GM23338 (cell line): ENCODE results near the gene WBP2. TPM values are rescaled to one million over a fixed set of nuclear protein-coding genes. Genes with fewer than 3 reads are reported as not detected.

Experiments used
- ATAC-seq: fragments of 200-7000 bp; cut with Tn5 transposase; 3 replicates; pipeline ENCODE4 v1.9.1; 2020
- DNase-seq: peaks from one replicate; pipeline ENCODE4 v3.0.0-alpha.2; 2015; ENCODE audit warnings: low spot score
- H2AFZ ChIP-seq: fragments of 200-600 bp; sonication (generic); 2 replicates; pipeline ENCODE4 v1.8.0; 2016; ENCODE audit warnings: antibody characterized with exemption, mild to moderate bottlenecking, moderate library complexity
- H3F3A ChIP-seq: fragments of 200-600 bp; sonication (generic); replicated peaks from 2 replicates; pipeline ENCODE4 v1.8.0; 2017; ENCODE audit warnings: antibody characterized with exemption, mixed run types, low read depth
- H3K27ac ChIP-seq: fragments of 200-600 bp; sonication (generic); 2 replicates; pipeline ENCODE4 v1.6.1; 2016; ENCODE audit warnings: low read depth
- H3K27me3 ChIP-seq: fragments of 200-600 bp; sonication (generic); 2 replicates; pipeline ENCODE4 v1.8.0; 2016; ENCODE audit warnings: mild to moderate bottlenecking, mixed run types, moderate library complexity; ENCODE audit not compliant: insufficient read depth
- H3K36me3 ChIP-seq: fragments of 200-600 bp; sonication (generic); 2 replicates; pipeline ENCODE4 v1.8.0; 2016; ENCODE audit warnings: mild to moderate bottlenecking; ENCODE audit not compliant: insufficient read depth
- H3K4me1 ChIP-seq: fragments of 200-600 bp; sonication (generic); 2 replicates; pipeline ENCODE4 v1.8.0; 2016; ENCODE audit warnings: mild to moderate bottlenecking, moderate library complexity; ENCODE audit not compliant: insufficient read depth
- H3K4me2 ChIP-seq: fragments of 200-600 bp; sonication (generic); 2 replicates; pipeline ENCODE4 v1.7.1; 2017; ENCODE audit warnings: mixed run types
- H3K4me3 ChIP-seq: fragments of 200-600 bp; sonication (generic); 2 replicates; pipeline ENCODE4 v1.6.1; 2016; ENCODE audit warnings: mixed run types
- H3K79me2 ChIP-seq: fragments of 200-600 bp; sonication (generic); replicated peaks from 2 replicates; pipeline ENCODE4 v1.8.0; 2017; ENCODE audit warnings: mild to moderate bottlenecking; ENCODE audit not compliant: insufficient read depth
- H3K9me2 ChIP-seq: fragments of 200-600 bp; sonication (generic); 2 replicates; pipeline ENCODE4 v1.8.0; 2017; ENCODE audit not compliant: insufficient read depth
- H4K20me1 ChIP-seq: fragments of 200-600 bp; sonication (generic); replicated peaks from 2 replicates; pipeline ENCODE4 v1.8.0; 2017; ENCODE audit warnings: mild to moderate bottlenecking; ENCODE audit not compliant: insufficient read depth
- H3K27ac Mint-ChIP-seq: 2 replicates; pipeline ENCODE4 v1.8.0; 2020; ENCODE audit warnings: inconsistent platforms, mild to moderate bottlenecking, moderate library complexity, mixed read lengths
- H3K27me3 Mint-ChIP-seq: 3 replicates; pipeline ENCODE4 v1.8.0; 2022; ENCODE audit warnings: low read depth, mild to moderate bottlenecking, moderate library complexity, mixed read lengths, inconsistent platforms; ENCODE audit not compliant: insufficient read depth, poor library complexity
- H3K36me3 Mint-ChIP-seq: 3 replicates; pipeline ENCODE4 v1.8.0; 2021; ENCODE audit warnings: low read depth, mild to moderate bottlenecking, inconsistent platforms, moderate library complexity, mixed read lengths
- H3K4me1 Mint-ChIP-seq: 3 replicates; pipeline ENCODE4 v1.8.0; 2020; ENCODE audit warnings: mild to moderate bottlenecking, inconsistent platforms, mixed read lengths
- H3K4me3 Mint-ChIP-seq: 3 replicates; pipeline ENCODE4 v1.8.0; 2021; ENCODE audit warnings: moderate library complexity, mild to moderate bottlenecking, inconsistent platforms, mixed read lengths
- H3K9me3 Mint-ChIP-seq: 3 replicates; pipeline ENCODE4 v1.8.0; 2020; ENCODE audit warnings: moderate library complexity, mild to moderate bottlenecking, inconsistent platforms, mixed read lengths
- CREB1 ChIP-seq: fragments of 250-450 bp; sonication (Bioruptor Pico); IDR thresholded peaks from 2 replicates; pipeline ENCODE4 v1.5.0; 2020; ENCODE audit warnings: low read depth, mild to moderate bottlenecking, moderate library complexity
- EZH2 ChIP-seq: fragments of 200-600 bp; sonication (generic); IDR thresholded peaks from one replicate; pipeline ENCODE4 v1.8.0; 2017; ENCODE audit warnings: antibody characterized with exemption, mild to moderate bottlenecking, low read depth; ENCODE audit not compliant: unreplicated experiment
- EZH2phosphoT487 ChIP-seq: fragments of 200-600 bp; sonication (generic); IDR thresholded peaks from one replicate; pipeline ENCODE4 v1.8.1; 2018; ENCODE audit warnings: antibody characterized with exemption; ENCODE audit not compliant: unreplicated experiment
- JUNB ChIP-seq: IDR thresholded peaks from one replicate; pipeline ENCODE4 v1.6.1; 2016; ENCODE audit warnings: antibody characterized with exemption; ENCODE audit not compliant: unreplicated experiment
- NANOG ChIP-seq: IDR thresholded peaks from 2 replicates; pipeline ENCODE4 v1.6.1; 2016; ENCODE audit warnings: antibody characterized with exemption, borderline replicate concordance
- POLR2AphosphoS5 ChIP-seq: IDR thresholded peaks from 2 replicates; pipeline ENCODE4 v1.6.1; 2016; ENCODE audit warnings: antibody characterized with exemption, low read depth
- STAT1 ChIP-seq: IDR thresholded peaks from one replicate; pipeline ENCODE4 v1.6.1; 2016; ENCODE audit warnings: antibody characterized with exemption; ENCODE audit not compliant: unreplicated experiment
- ZNF114 ChIP-seq: fragments of 250-450 bp; sonication (Bioruptor Pico); IDR thresholded peaks from 2 replicates; pipeline ENCODE4 v1.5.0; 2020; ENCODE audit warnings: mild to moderate bottlenecking, moderate library complexity
- ZNF331 ChIP-seq: fragments of 250-450 bp; sonication (Bioruptor Pico); IDR thresholded peaks from 2 replicates; pipeline ENCODE4 v1.5.0; 2020; ENCODE audit warnings: low read depth, mild to moderate bottlenecking, moderate library complexity
- polyA plus RNA-seq: library from polyadenylated mRNA; unstranded; fragments of >200 nt; fragmentation: Nextera tagmentation; extraction: Ambion mirVana; gene quantifications from 2 replicates; pipeline ENCODE4 v1.2.1, GENCODE V29; 2016
- total RNA-seq: library from RNA; depleted of rRNA; stranded (reverse); fragments of >200 nt; shearing (Covaris generic); gene quantifications from 2 replicates; pipeline ENCODE4 v1.2.3, GENCODE V29; 2014
- TF ChIP-seq, protein P1 (sequence below): IDR thresholded peaks from one replicate; pipeline ENCODE4 v1.6.1; 2018; ENCODE audit warnings: antibody characterized with exemption; ENCODE audit not compliant: unreplicated experiment
- TF ChIP-seq, protein P2 (sequence below): fragments of 250-450 bp; sonication (Bioruptor Pico); IDR thresholded peaks from 2 replicates; pipeline ENCODE4 v1.5.0; 2020; ENCODE audit warnings: mild to moderate bottlenecking, moderate library complexity
- TF ChIP-seq, protein P3 (sequence below): IDR thresholded peaks from 2 replicates; pipeline ENCODE4 v1.6.1; 2016; ENCODE audit warnings: antibody characterized with exemption
- TF ChIP-seq, protein P4 (sequence below), 2 experiments: fragments of 200-600 bp in 1 of 2; sonication (generic) in 1 of 2; conservative IDR thresholded peaks; 2 replicates each; pipeline versions ENCODE4 v1.5.1 to v1.6.1; 2016 to 2017; ENCODE audit warnings: antibody characterized with exemption in 2 of 2, low read depth in 2 of 2, mild to moderate bottlenecking in 2 of 2, moderate library complexity in 1 of 2

The WBP2 gene
- total and polyA plus RNA-seq, 2 experiments from 2014 or later, result 36.2 to 63.5 TPM

DNA sequence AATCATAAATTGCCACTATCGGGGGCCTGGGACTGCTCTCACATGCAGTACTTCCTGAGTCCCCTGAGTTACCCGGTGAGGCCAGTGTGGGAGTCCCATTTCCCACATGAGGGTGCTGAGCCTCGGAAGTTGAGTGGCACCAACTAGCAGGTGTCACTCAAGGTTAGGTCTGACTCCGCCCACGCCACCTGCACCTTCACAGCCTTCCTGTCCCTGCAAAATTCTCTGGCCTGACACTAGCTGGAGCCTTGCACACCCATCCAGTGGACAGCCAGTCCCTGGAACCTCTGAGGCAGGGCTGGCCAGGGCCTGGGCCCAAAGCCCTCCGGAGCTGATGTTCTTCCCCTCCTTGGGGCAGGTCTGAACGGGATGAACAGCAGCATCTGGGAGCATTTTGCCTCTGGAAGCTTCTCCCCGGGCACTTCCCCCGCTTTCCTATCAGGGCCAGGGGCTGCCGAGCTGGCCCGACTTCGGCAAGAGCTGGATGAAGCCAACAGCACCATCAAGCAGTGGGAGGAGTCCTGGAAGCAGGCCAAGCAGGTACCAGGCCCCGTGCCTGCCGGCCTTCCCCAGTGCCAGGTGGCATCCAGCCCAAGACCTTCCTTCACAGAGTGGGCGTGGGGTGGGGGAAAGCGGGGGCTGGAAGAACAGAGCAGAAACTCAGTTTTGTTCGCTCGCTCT lies 32.9 kb downstream of the WBP2 start:
- Mint-ChIP-seq H3K27me3 (peaks cover 4% of the 10 kb centered on the region), H3K27ac (no peak overlapping the region; the same call in 1 of the 2 replicates), H3K4me1 (peaks cover 5% of the 10 kb centered on the region; the same call in 2 of the 3 replicates), H3K4me3 (no peak overlapping the region), H3K9me3 (no peaks in the 10 kb centered on the region), H3K36me3 (peaks cover 41% of the 10 kb centered on the region)
- no peak overlapping the region for H3K4me3 ChIP-seq
- no peaks in the 10 kb centered on the region for H3K79me2 ChIP-seq
- TF ChIP-seq ZNF331 (CRISPR knock-in tag) (no peak), EZH2 (no peak), STAT1 (no peak), POLR2AphosphoS5 (no peak), EZH2phosphoT487 (no peak), ZNF114 (no peak), NANOG (no peak), CREB1 (CRISPR knock-in tag) (no peak), JUNB (no peak)
- TF ChIP-seq, protein P1, sequence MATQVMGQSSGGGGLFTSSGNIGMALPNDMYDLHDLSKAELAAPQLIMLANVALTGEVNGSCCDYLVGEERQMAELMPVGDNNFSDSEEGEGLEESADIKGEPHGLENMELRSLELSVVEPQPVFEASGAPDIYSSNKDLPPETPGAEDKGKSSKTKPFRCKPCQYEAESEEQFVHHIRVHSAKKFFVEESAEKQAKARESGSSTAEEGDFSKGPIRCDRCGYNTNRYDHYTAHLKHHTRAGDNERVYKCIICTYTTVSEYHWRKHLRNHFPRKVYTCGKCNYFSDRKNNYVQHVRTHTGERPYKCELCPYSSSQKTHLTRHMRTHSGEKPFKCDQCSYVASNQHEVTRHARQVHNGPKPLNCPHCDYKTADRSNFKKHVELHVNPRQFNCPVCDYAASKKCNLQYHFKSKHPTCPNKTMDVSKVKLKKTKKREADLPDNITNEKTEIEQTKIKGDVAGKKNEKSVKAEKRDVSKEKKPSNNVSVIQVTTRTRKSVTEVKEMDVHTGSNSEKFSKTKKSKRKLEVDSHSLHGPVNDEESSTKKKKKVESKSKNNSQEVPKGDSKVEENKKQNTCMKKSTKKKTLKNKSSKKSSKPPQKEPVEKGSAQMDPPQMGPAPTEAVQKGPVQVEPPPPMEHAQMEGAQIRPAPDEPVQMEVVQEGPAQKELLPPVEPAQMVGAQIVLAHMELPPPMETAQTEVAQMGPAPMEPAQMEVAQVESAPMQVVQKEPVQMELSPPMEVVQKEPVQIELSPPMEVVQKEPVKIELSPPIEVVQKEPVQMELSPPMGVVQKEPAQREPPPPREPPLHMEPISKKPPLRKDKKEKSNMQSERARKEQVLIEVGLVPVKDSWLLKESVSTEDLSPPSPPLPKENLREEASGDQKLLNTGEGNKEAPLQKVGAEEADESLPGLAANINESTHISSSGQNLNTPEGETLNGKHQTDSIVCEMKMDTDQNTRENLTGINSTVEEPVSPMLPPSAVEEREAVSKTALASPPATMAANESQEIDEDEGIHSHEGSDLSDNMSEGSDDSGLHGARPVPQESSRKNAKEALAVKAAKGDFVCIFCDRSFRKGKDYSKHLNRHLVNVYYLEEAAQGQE, result no peak
- TF ChIP-seq, protein P2, sequence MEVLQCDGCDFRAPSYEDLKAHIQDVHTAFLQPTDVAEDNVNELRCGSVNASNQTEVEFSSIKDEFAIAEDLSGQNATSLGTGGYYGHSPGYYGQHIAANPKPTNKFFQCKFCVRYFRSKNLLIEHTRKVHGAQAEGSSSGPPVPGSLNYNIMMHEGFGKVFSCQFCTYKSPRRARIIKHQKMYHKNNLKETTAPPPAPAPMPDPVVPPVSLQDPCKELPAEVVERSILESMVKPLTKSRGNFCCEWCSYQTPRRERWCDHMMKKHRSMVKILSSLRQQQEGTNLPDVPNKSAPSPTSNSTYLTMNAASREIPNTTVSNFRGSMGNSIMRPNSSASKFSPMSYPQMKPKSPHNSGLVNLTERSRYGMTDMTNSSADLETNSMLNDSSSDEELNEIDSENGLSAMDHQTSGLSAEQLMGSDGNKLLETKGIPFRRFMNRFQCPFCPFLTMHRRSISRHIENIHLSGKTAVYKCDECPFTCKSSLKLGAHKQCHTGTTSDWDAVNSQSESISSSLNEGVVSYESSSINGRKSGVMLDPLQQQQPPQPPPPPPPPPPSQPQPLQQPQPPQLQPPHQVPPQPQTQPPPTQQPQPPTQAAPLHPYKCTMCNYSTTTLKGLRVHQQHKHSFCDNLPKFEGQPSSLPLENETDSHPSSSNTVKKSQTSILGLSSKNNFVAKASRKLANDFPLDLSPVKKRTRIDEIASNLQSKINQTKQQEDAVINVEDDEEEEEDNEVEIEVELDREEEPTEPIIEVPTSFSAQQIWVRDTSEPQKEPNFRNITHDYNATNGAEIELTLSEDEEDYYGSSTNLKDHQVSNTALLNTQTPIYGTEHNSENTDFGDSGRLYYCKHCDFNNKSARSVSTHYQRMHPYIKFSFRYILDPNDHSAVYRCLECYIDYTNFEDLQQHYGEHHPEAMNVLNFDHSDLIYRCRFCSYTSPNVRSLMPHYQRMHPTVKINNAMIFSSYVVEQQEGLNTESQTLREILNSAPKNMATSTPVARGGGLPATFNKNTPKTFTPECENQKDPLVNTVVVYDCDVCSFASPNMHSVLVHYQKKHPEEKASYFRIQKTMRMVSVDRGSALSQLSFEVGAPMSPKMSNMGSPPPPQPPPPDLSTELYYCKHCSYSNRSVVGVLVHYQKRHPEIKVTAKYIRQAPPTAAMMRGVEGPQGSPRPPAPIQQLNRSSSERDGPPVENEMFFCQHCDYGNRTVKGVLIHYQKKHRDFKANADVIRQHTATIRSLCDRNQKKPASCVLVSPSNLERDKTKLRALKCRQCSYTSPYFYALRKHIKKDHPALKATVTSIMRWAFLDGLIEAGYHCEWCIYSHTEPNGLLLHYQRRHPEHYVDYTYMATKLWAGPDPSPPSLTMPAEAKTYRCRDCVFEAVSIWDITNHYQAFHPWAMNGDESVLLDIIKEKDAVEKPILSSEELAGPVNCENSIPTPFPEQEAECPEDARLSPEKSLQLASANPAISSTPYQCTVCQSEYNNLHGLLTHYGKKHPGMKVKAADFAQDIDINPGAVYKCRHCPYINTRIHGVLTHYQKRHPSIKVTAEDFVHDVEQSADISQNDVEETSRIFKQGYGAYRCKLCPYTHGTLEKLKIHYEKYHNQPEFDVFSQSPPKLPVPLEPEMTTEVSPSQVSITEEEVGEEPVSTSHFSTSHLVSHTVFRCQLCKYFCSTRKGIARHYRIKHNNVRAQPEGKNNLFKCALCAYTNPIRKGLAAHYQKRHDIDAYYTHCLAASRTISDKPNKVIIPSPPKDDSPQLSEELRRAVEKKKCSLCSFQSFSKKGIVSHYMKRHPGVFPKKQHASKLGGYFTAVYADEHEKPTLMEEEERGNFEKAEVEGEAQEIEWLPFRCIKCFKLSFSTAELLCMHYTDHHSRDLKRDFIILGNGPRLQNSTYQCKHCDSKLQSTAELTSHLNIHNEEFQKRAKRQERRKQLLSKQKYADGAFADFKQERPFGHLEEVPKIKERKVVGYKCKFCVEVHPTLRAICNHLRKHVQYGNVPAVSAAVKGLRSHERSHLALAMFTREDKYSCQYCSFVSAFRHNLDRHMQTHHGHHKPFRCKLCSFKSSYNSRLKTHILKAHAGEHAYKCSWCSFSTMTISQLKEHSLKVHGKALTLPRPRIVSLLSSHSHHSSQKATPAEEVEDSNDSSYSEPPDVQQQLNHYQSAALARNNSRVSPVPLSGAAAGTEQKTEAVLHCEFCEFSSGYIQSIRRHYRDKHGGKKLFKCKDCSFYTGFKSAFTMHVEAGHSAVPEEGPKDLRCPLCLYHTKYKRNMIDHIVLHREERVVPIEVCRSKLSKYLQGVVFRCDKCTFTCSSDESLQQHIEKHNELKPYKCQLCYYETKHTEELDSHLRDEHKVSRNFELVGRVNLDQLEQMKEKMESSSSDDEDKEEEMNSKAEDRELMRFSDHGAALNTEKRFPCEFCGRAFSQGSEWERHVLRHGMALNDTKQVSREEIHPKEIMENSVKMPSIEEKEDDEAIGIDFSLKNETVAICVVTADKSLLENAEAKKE, result no peak
- TF ChIP-seq, protein P3, sequence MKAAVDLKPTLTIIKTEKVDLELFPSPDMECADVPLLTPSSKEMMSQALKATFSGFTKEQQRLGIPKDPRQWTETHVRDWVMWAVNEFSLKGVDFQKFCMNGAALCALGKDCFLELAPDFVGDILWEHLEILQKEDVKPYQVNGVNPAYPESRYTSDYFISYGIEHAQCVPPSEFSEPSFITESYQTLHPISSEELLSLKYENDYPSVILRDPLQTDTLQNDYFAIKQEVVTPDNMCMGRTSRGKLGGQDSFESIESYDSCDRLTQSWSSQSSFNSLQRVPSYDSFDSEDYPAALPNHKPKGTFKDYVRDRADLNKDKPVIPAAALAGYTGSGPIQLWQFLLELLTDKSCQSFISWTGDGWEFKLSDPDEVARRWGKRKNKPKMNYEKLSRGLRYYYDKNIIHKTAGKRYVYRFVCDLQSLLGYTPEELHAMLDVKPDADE, result no peak
- TF ChIP-seq, protein P4, sequence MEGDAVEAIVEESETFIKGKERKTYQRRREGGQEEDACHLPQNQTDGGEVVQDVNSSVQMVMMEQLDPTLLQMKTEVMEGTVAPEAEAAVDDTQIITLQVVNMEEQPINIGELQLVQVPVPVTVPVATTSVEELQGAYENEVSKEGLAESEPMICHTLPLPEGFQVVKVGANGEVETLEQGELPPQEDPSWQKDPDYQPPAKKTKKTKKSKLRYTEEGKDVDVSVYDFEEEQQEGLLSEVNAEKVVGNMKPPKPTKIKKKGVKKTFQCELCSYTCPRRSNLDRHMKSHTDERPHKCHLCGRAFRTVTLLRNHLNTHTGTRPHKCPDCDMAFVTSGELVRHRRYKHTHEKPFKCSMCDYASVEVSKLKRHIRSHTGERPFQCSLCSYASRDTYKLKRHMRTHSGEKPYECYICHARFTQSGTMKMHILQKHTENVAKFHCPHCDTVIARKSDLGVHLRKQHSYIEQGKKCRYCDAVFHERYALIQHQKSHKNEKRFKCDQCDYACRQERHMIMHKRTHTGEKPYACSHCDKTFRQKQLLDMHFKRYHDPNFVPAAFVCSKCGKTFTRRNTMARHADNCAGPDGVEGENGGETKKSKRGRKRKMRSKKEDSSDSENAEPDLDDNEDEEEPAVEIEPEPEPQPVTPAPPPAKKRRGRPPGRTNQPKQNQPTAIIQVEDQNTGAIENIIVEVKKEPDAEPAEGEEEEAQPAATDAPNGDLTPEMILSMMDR (conservative IDR thresholded peaks at IDR 0.05; ENCODE audit: low read depth in 2 of 2), result no peak
- no peak overlapping the region for H2AFZ ChIP-seq
- H3K36me3 ChIP-seq, result no peaks in the 10 kb centered on the region; the same call in none of the 2 replicates
- DNase-seq, result no peak
- H3K4me2 ChIP-seq, result no peak overlapping the region
- no peaks in the 10 kb centered on the region for H3K9me2 ChIP-seq
- no peak overlapping the region for H3K27ac ChIP-seq
- no peak for ATAC-seq
- peaks cover 13% of the 10 kb centered on the region; the same call in 1 of the 2 replicates for H3F3A ChIP-seq
- H4K20me1 ChIP-seq, result no peaks in the 10 kb centered on the region; the same call in 1 of the 2 replicates
- H3K27me3 ChIP-seq, result no peaks in the 10 kb centered on the region
- peaks cover 5% of the 10 kb centered on the region for H3K4me1 ChIP-seq
